GM19025 (cell line): ENCODE results near the gene PDF.
"Not testable (repeated sequence)": the region's sequence is repeated elsewhere in the genome, so short reads cannot be mapped to it uniquely, and the experiment has no call there.

Source experiments
- ATAC-seq: cut with Tn5 transposase; IDR thresholded peaks from one replicate; pipeline ENCODE4 v1.9.1; 2021; ENCODE audit warnings: mild to moderate bottlenecking, low read depth, moderate library complexity; ENCODE audit not compliant: unreplicated experiment

The PDF gene, protein sequence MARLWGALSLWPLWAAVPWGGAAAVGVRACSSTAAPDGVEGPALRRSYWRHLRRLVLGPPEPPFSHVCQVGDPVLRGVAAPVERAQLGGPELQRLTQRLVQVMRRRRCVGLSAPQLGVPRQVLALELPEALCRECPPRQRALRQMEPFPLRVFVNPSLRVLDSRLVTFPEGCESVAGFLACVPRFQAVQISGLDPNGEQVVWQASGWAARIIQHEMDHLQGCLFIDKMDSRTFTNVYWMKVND

DNA sequence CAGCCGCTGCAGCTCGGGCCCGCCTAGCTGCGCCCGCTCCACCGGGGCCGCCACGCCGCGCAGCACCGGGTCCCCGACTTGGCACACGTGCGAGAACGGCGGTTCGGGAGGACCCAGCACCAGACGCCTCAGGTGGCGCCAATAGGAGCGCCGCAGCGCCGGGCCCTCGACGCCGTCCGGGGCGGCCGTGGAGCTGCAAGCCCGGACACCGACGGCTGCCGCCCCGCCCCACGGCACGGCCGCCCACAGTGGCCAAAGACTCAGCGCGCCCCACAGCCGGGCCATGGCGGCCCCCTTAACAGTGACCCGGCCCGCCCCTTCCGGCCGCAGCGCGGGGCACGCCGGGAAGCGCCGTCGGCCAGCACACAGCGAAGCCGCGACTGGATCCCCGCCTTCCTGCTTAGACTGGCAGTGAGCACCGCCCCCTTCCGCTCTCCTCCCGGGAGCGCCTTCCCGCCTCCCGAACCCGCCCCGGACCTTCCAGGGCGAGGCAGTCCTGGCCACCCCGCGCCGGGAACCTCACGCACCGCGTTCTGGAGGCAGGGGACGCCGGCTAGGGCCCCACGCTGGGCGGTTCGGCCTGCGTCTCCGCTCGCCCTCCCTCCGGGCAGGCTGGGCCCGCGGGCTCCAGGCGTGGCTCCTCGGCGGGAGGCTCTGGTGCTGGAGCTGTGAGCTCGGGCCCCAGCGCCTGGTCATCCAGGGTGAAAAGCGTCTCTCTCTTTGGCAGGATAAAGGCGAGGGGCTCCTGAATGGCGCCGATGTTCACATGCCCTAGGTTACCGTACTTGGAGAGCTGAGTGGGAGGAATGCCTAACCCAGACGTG is at the start of gene PDF:
Gene PDF (minus strand): TSS at position 303 of the 824 bp plus-strand sequence. CDS start 18 bp downstream, at position 285.
- ATAC-seq = peak; percentile 95

DNA sequence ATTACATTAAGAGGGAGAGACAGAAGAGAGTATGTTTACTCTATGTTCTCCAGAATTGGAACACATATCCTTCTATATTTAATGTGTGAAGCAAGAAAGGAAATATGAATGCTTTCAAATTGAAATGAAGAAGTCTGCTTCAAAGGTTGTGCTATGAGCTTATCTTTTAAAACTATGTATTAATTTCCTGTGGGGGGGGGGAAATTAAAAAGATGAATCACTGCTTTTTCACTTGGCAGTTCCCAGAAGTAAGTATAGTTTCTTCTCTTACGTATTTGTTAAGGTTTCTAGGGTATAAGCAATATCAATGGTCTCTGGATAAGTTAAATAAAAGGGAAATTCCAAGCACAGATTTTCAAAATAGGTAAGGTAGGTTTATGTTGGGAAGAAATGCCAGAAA is 48.4 kb upstream of the PDF start:
- ATAC-seq = no peak

DNA sequence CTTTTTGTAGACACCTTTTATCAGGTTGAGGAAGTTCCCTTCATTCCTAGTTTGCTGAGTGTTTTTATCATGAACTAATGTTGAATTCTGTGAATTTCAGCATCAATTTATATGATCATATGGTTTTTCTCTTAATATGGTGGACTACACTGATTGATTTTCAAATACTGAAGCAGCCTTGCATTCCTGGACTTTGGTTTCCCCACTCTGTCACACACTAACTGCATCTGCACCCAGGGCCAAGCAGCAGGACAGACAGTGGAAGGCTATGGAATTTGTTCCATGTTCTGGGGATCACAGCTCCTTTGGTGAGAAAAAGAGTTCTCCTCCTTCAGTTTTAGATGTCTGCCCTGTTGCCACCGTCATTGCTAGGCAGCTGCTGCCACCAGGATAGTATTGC is 47.6 kb upstream of the PDF start:
- ATAC-seq = no peak

DNA sequence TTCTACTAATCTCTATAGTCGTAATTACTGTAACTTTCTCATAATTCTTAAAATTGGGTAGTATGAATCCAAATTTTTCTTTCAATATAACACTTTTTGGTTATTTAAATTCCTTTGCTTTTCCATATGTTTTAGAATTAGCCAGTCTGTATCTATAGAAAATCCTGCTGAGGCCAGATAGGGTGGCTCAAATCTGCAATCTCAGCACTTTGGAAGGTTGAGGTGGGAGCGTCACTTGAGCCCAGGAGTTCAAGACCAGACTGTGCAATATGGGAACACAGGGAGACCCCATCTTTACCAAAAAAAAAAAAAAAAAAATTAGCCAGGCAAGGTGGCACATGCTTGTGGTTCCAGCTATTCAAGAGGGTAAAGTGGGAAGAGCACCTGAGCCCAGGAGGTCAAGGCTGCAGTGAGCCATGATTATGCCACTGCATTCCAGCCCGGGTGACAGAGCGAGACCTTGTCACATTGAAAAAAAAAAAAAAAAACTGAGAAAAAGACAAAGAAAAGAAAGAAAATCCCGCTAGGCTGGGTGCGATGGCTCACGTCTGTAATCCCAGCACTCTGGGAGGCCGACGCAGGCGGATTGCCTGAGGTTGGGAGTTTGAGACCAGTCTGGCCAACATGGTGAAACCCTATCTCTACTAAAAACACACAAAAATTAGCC is 46.1 kb upstream of the PDF start:
- no peak for ATAC-seq

DNA sequence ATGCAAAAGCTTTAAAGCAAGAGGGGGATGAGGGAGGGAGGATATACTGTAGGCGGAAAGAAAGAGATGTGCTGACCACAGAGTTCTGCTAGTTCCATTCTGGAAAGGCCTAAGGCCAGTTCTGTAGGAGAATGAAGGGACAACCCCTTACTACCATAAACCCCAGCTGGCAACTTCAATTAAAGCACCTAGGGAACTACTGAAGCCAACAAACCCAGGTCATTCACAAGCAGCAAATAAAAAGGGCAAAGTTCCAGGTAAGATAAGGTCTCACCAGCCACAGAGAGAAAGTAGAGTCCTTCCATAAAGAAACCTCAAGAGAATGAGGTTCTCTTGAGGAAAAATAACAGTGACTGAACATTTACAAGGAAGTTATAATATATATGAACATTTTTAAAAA is 42.6 kb upstream of the PDF start:
- no peak for ATAC-seq

DNA sequence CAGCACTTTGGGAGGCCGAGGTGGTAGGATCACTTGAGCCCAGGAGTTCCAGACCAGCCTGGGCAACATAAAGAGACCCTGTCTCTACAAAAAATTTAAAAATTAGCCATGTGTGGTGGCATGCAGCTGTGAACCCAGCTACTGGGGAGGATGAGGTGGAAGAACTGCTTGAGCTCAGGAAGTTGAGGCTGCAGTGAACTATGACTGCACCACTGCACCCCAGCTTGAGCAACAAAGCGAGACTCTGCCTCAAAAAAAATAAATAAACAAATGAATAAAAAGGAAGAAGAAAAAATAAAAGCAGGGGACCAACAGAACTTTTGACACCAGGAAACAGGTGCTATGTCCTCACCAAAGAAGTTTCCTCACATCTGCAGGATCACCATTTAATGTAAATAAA is 41.2 kb upstream of the PDF start:
- no peak for ATAC-seq

DNA sequence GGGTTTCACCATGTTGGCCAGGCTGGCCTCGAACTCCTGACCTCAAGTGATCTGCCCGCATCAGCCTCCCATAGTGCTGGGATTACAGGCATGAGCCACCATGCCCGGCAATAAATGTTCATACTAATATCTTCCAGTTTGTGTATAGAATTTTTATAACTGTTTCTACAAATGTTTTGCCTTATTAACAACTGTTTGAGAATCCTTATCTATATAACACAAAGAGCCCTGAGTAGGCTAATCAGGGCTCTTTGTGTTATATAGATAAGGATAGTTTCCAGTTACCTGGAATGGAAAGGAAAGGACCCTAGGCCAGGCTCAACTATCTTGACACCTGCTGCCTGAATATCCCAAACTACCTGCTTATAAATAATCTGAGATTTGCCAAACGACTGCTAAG is 38.5 kb upstream of the PDF start:
- ATAC-seq = no peak

DNA sequence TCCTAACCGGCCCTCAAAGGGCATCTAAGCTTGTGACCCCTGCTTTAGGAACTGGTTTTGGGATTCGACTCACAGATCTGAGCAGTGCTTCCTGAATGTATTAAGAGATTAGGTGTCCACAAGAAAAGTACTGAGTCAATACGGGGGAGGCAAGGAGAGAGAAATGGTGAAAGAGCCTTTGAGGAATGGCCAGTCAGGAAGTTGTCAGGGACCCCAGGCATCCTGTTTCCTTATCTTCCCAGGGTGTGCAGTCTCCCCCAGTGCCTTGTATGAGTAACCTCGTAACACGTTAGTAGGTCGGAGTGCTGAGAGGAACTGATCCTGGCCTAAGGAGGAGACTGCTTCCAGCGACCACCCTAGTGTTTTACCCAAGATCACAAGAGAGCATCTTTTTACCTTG is 37.6 kb upstream of the PDF start:
- no peak for ATAC-seq

DNA sequence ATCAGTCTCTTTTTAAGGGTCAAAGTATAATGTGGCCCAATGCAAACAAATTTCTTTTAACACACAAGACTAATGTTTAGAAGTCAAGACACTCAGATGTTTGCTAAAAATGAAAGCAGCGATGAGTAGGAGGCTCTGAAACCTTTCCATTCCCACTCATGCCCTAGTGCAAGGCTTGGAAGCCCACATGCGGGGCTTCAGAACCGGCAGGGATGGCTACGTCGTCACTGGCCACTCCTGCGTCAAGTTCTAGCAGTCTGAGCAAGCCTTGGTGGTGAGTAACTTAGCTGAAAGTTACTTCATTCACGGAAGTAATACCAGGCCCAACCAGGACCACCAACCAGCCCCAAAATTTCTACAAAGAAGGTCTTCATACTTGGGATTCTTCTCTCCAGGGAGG is 36.0 kb upstream of the PDF start:
- ATAC-seq = no peak

DNA sequence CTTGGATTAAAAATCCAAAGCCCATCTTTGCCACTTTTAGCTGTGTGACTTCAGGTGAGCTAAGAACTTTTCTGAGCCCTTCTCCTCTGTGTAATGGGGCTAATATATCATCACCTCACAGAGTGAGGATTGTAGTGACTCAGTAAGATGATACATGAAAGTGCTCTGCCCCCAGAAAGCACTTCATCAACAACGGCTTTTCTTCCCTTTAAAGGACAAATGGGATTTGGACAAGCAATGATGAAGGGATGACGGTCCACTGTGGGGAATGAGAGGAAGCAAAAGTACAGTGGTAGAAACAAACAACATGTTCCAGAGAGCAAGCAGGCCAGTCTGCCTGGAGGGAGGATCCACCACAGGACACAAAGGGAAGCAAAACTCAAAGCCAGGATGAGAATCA is 35.5 kb upstream of the PDF start:
- ATAC-seq = no peak

DNA sequence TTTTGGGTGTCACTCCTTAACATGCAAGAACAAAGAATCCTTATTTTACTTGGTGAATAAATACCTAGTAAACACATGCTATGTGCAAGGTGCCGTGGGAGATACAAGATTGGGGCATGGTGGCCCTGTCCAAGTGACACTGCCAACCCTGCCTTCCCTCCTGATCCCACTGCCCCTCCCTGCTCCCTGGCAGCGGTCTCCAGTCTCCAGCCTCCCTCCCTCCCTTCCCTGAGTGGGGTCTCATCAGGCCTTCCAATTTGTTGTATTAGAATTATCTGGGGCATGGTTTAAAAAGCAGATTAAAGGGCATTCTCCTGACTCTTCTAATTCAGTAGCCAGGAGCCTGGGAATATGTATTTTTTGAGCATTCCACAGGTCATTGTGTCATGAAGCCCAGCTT is 33.7 kb upstream of the PDF start:
- ATAC-seq = no peak

DNA sequence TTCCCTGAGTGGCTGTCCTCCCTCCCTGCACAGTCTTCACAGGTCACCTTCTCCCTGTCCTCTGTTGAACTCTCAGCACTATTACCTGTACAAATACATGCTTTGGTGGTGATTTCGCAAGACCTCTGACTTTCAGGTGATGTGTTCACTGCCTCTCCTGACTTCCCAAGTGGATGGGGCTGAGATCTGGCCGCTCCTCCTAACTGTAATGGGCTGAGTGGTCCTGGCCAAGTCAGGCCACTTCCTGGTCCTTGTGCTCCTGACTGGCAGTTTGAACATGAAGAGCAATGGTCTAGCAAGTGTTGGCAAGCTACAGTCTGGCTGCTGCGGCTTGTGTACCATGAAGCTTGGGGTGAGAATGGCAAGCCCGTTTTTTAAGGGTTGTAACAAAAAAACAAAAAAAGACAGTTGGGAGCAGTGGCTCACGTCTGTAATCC is 32.9 kb upstream of the PDF start:
- ATAC-seq = no peak

DNA sequence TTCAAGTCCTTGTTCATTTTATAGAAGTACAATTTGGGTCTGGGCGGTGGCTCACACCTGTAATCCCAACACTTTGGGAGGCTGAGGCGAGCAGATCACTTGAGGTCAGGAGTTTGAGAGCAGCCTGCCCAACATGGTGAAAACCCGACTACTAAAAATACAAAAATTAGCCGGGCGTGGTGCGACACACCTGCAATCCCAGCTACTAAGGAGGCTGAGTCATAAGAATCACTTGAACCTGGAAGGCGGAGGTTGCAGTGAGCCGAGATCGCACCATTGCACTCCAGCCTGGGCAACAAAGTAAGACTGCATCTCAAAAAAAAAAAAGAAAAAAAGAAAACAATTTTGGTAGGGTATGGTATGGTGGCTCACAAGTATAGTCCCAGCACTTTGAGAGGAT is 29.7 kb upstream of the PDF start:
- not testable (repeated sequence) for ATAC-seq

DNA sequence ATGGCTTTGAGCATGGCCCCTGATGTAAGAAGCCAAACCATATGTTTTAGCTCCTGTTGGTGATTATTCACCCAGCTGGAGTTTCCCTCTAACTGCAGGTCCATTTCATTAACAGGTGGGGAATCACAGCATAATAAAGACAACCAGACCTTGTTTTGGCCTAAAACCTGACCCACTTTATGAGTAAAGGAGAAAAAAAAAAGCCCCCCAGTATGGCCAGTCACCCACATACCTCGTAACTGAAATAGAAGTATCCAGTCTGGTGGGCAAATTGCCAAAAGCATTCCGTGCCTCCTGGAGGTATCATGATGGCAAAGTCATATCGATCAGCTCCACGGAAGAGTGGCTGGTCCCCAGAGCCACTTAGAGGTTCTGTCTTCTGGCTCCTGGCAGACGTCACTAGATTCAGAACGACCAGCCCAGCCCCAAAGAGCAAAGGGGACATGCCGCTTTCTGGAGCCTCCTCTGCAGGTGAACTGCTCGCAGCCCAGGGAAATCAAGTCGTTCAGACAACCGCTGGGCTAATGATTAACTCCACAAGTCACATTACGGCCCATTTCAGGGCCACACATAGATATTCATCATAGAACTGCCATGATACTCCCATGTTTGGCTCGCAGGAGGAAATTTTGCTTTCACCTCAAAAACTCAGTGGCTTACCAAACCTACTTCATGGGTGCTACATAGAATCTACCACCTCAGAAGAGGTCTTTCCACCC is 21.1 kb upstream of the PDF start, which contains the start of gene TMED6:
Gene TMED6 (minus strand): TSS at position 478 of the 719 bp plus-strand sequence. CDS start 33 bp downstream, at position 445.
- no peak for ATAC-seq

DNA sequence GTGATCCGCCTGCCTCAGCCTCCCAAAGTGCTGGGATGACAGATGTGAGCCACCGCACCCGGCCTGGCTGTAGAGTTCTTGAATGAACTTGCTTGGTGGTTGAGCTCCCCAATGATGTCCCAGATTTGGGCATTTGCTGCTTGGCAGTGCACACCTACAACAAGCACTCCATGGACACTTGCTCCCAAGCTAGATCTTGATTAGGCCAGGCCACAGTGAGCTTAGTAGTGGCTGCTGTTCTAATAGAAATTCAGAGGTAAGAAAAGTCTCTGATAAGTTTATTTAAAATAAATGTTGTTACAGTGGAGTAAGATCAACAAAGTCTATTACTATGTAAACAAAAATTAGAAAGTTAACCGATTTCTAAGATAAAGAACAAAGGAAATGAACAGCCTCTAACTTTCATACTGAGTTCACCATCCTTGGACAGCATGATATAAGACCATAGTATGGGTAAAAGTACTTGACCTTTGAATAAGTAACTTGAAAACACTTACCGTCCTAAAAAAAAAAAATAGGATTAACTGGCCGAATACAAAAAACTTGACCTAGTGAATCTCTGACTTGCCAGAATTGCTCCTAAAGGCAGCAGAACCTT is 20.2 kb upstream of the PDF start:
- no peak for ATAC-seq

DNA sequence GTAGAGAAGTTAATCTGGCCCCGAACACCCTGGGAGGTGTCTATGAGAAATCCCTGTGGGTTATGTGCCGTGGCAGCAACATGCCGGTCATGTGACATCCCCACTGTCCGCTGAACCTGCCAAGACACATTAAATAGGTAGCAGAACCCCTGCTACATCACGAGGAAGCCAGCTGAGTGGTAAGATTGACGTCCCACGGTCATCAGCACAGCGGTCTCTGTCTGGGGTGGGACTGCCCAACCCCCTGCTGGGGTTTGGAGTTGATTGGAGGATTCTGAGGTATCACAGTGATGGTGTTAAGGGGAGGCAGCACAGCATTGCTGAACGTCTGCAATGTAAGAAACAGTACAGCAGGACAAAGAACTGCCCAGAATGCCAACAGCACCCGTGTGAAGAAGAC is 19.1 kb upstream of the PDF start:
- no peak for ATAC-seq

DNA sequence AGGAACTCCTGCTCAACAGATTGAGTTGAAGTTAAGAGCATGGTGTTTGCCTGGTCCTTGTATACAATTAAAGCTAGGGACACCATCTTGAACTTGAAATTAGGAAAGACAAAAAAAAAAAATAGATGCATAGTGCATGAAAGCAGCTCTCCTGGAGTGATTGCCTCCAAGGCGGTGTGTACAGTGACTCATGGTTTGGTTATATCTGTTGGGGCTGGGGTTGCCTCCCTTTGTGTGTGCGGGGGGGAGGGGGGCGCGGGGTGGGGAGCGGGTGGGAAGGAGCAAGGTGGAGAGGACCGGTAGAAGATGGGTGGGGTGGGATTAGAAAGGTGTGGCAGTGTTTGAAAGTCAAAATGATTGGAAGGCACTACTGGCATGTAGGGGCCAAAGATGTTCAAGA is 17.8 kb upstream of the PDF start:
- ATAC-seq = no peak

DNA sequence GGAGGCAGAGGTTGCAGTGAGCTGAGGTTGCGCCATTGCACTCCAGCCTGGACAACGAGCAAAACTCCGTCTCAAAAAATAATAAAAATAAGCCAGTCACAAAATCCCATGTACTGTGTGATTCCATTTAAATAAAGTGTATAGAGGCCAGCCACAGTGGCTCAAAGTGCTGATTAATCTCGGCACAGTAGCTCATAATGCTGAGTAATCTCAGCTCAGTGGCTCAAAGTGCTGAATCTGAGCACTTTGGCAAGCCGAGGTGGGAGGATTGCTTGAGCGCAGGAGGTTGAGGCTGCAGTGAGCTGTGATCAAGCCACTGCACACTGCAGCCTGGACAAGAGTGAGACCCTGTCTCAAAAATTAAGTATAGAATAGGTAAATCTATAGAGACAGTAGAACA is 16.3 kb upstream of the PDF start:
- no peak for ATAC-seq

DNA sequence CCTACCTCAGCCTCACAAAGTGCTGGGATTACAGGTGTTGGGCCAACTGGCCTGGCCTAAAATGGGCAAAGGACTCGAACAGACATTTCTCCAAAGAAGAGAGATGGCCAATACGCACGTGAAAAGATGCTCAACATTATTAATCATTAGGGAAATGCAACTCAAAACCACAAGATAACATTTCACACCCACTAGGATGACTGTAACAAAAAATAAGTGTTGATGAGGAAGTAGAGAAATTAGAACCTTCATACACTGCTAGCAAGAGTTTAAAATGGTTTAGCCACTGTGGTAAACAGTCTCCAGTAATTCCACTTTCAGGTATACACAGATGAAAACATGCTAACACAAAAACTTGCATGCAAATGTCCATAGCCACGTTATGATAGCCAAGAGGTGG is 15.5 kb upstream of the PDF start:
- no peak for ATAC-seq

DNA sequence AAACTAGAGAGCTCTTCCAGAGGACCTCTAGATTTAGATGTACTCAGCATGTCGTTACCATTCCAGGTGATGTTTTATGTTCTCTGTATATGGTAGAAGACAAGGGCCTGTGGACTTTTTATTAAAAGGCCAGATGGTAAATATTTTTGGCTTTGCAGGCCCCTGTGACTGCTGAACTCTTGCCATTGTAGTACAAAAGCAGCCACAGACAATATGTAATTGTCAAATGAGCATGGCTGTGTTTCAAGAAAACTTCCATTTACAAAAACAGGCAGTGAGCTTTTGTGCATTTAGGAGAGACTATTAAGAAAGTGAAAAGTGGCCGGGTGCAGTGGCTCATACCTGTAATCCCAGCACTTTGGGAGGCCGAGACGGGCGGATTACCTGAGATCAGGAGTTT is 13.8 kb upstream of the PDF start:
- ATAC-seq = no peak
